Breast epithelium (tissue), 3 donors: ENCODE measurements around the gene SYT9.

Source experiments
- CTCF ChIP-seq, 3 donors: fragments of 450-650 bp; IDR thresholded peaks; one replicate each; pipeline ENCODE4 v1.5.1; 2016 to 2017; ENCODE audit warnings: antibody characterized with exemption in 3 of 3, mild to moderate bottlenecking in 3 of 3, moderate library complexity in 3 of 3
- POLR2A ChIP-seq: fragments of 450-650 bp; IDR thresholded peaks from one replicate; pipeline ENCODE4 v1.6.1; 2016; ENCODE audit warnings: antibody characterized with exemption, mild to moderate bottlenecking, moderate library complexity
- POLR2AphosphoS5 ChIP-seq, 3 donors: sonication (generic); formaldehyde crosslinking; IDR thresholded peaks; one replicate each; pipeline ENCODE4 v1.6.1; 2017; ENCODE audit warnings: antibody characterized with exemption in 3 of 3

- TF ChIP-seq CTCF (IDR thresholded peaks at IDR 0.05) (no peak), POLR2A (no peak), POLR2AphosphoS5 (IDR thresholded peaks at IDR 0.05) (no peak)
These were observed 96.1 kb downstream of the SYT9 start for GRCh38 chr11:7347611-7348431.
